ENCODE measurements around the gene BCL2L1. TPM values are rescaled to one million over a fixed set of nuclear protein-coding genes. Genes with fewer than 3 reads are reported as not detected.

BCL2L1 gene
- total RNA-seq, 1 experiment from 2014 or later, result 277 TPM

DNA sequence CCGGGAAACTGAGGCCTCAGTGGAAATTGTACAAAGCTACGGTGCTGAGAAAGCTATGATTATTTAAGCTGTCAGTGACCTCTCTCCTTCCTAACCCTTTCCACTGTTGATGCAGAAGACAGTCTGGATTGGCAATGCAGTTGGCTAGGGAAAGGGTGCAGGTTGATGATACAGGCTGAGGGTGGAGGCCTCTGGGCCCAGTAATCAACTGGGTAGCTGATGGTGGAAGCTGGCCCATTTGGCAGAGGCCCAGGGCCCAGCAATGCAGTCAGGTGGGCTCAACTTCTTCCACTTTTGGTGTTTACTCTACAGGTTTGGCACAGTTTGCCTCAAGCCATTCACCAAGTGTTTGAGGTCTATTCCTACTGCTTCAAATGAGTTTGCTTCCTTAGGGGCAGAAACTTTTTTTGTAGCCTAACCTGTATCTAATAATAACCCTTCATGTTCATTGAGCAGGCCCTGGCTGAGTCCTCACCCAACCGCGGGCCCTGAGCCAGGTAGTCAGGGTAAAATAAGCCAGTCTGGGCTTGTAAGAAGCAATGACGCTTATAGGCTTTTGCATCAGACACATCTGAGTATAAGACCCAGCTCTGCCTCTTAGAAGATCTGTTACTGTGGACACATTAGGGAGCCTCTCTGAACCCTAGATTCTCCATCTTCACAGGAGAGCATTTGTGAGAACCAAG, 12.1 kb downstream of the BCL2L1 start:
- CTCF ChIA-PET, result no interaction called here

DNA sequence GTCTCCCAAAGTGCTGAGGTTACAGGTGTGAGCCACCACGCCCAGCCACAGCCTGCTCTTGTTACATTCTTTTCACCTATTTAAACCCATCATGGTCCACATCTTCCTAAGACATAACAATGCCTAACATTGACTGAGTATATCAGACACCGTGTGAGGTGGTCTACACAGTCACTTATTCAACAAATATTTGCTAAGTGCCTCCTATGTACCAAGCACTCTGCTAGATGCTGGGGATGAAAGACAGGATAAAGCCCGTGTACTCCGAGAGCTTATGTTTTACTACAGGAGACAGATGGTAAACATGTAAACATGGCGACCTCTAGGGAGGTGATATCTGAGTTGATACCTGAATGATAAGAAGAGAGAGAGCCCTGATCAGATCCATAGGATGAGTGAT, 12.7 kb downstream of the BCL2L1 start:
- DNase-seq (peak; percentile 2), ATAC-seq (no peak)
- Histone ChIP-seq H2AFZ (ENCODE audit: low read length) (no peak overlapping the region), H3K9me3 (ENCODE audit: low read length) (no peaks in the 10 kb centered on the region), H4K20me1 (ENCODE audit: low read length) (no peaks in the 10 kb centered on the region), H3K4me2 (ENCODE audit: low read length) (peak overlapping the region; percentile 87; the same call in 1 of the 2 replicates), H3K36me3 (ENCODE audit: low read depth, low read length) (peaks cover 73% of the 10 kb centered on the region), H3K79me2 (ENCODE audit: low read length) (peaks cover 99% of the 10 kb centered on the region), H3K9ac (ENCODE audit: low read length) (no peak overlapping the region), H3K9me2 (replicated peaks; ENCODE audit: low read length) (no peaks in the 10 kb centered on the region), H3K27me3 (ENCODE audit: low read length) (no peaks in the 10 kb centered on the region), H3K4me3 (ENCODE audit: low read length) (no peak overlapping the region), H3F3A (ENCODE audit: low read length, unreplicated experiment) (peaks cover 22% of the 10 kb centered on the region), H3K4me1 (ENCODE audit: insufficient read depth, low read length) (peaks cover 89% of the 10 kb centered on the region), H3K27ac (ENCODE audit: low read length) (peak overlapping the region; percentile 99; the same call in 1 of the 2 replicates)
- CTCF ChIA-PET, result no interaction called here
- intact Hi-C loops (cut with micrococcal nuclease), result no loop called here
- TF ChIP-seq, protein P1, sequence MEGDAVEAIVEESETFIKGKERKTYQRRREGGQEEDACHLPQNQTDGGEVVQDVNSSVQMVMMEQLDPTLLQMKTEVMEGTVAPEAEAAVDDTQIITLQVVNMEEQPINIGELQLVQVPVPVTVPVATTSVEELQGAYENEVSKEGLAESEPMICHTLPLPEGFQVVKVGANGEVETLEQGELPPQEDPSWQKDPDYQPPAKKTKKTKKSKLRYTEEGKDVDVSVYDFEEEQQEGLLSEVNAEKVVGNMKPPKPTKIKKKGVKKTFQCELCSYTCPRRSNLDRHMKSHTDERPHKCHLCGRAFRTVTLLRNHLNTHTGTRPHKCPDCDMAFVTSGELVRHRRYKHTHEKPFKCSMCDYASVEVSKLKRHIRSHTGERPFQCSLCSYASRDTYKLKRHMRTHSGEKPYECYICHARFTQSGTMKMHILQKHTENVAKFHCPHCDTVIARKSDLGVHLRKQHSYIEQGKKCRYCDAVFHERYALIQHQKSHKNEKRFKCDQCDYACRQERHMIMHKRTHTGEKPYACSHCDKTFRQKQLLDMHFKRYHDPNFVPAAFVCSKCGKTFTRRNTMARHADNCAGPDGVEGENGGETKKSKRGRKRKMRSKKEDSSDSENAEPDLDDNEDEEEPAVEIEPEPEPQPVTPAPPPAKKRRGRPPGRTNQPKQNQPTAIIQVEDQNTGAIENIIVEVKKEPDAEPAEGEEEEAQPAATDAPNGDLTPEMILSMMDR (conservative IDR thresholded peaks at IDR 0.05; ENCODE audit: low read depth, low read length), result no peak
- TF ChIP-seq EZH2phosphoT487 (IDR thresholded peaks at IDR 0.05; ENCODE audit: borderline replicate concordance, low read length) (no peak), EZH2 (IDR thresholded peaks at IDR 0.05; ENCODE audit: low read length, unreplicated experiment) (no peak)
- no TSS peak for BruUV-seq (replicated peaks)
- POLR2A ChIA-PET (ENCODE audit: unreplicated experiment), result interaction anchor here (0.7 kb wide), 1 partner anchor 57 kb away, joined by 7 read pairs; no protein-coding TSS in a partner anchor

More for the DNA sequence above, 12.1 kb downstream of the BCL2L1 start:
- intact Hi-C loops (cut with micrococcal nuclease), result no loop called here
- ATAC-seq (no peak), DNase-seq (peak; percentile 47)
- Histone ChIP-seq H3K9me3 (ENCODE audit: low read length) (no peaks in the 10 kb centered on the region), H3K9ac (ENCODE audit: low read length) (peak overlapping the region; percentile 90; the same call in 1 of the 2 replicates), H3K27me3 (ENCODE audit: low read length) (no peaks in the 10 kb centered on the region), H3K4me3 (ENCODE audit: low read length) (no peak overlapping the region), H3F3A (ENCODE audit: low read length, unreplicated experiment) (peaks cover 16% of the 10 kb centered on the region), H3K4me1 (ENCODE audit: insufficient read depth, low read length) (peaks cover 88% of the 10 kb centered on the region), H3K79me2 (ENCODE audit: low read length) (peaks cover 99% of the 10 kb centered on the region), H4K20me1 (ENCODE audit: low read length) (no peaks in the 10 kb centered on the region), H2AFZ (ENCODE audit: low read length) (no peak overlapping the region), H3K9me2 (replicated peaks; ENCODE audit: low read length) (no peaks in the 10 kb centered on the region), H3K4me2 (ENCODE audit: low read length) (peak overlapping the region; percentile 87), H3K36me3 (ENCODE audit: low read depth, low read length) (peaks cover 79% of the 10 kb centered on the region), H3K27ac (ENCODE audit: low read length) (peak overlapping the region; percentile 99)
- POLR2A ChIA-PET (ENCODE audit: unreplicated experiment), result interaction anchor here (0.7 to 1.4 kb wide), 2 partner anchors 9 to 58 kb away, joined by 3 to 7 read pairs; no protein-coding TSS in a partner anchor
- TF ChIP-seq EZH2phosphoT487 (IDR thresholded peaks at IDR 0.05; ENCODE audit: borderline replicate concordance, low read length) (no peak), EZH2 (IDR thresholded peaks at IDR 0.05; ENCODE audit: low read length, unreplicated experiment) (no peak)
- TF ChIP-seq, protein P1 (conservative IDR thresholded peaks at IDR 0.05; ENCODE audit: low read depth, low read length), result no peak
- BruUV-seq (replicated peaks), result no TSS peak

All from PC-3 (cell line).